ENCODE measurements around the gene GADD45GIP1.
A peak's percentile ranks its signal among the peaks of the same experiment; 100 is the strongest.
"Not testable (repeated sequence)": the region's sequence is repeated elsewhere in the genome, so short reads cannot be mapped to it uniquely, and the experiment has no call there.

GADD45GIP1 gene

DNA sequence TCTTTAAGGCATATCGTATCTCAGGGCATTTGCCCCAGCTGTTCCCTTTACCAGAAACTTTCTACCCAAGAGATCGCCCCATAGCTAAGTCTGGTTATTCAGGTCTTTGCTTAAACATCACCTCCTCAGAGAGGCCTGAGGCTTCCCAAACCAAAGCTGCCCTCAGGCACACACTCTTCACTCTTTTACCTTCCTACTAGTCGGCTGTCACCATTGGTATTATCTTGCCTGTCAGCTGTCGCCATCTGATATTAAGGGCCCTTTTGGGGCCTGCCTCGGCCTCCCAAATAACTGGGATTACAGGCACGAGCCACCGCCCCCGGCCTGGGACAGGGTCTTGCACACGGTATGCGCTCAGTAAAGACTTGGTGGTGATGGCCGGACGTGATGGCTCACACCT, 1.0 kb downstream of the GADD45GIP1 start:
- Histone ChIP-seq H3K36me3 (ENCODE audit: control insufficient read depth, low read length) (peaks cover 54% of the 10 kb centered on the region), H3K9me2 (replicated peaks; ENCODE audit: control insufficient read depth, low read length) (no peaks in the 10 kb centered on the region), H4K20me1 (ENCODE audit: control insufficient read depth, insufficient read depth, low read depth, low read length) (no peaks in the 10 kb centered on the region; the same call in 1 of the 2 replicates), H3K27me3 (ENCODE audit: control insufficient read depth, low read length) (no peaks in the 10 kb centered on the region), H3K9me3 (ENCODE audit: control insufficient read depth, insufficient read depth, low read length) (no peaks in the 10 kb centered on the region), H3K4me3 (ENCODE audit: low read length) (peak overlapping the region; percentile 96), H3K27ac (ENCODE audit: low read depth, low read length) (peak overlapping the region; percentile 54), H3F3A (ENCODE audit: control insufficient read depth, insufficient read depth) (peaks cover 31% of the 10 kb centered on the region), H3K79me2 (ENCODE audit: control insufficient read depth, low read length) (peaks cover 63% of the 10 kb centered on the region), H3K4me2 (ENCODE audit: low read length) (peak overlapping the region; percentile 77), H3K4me1 (ENCODE audit: control insufficient read depth, low read length) (peaks cover 37% of the 10 kb centered on the region)
- TF ChIP-seq, protein P1, sequence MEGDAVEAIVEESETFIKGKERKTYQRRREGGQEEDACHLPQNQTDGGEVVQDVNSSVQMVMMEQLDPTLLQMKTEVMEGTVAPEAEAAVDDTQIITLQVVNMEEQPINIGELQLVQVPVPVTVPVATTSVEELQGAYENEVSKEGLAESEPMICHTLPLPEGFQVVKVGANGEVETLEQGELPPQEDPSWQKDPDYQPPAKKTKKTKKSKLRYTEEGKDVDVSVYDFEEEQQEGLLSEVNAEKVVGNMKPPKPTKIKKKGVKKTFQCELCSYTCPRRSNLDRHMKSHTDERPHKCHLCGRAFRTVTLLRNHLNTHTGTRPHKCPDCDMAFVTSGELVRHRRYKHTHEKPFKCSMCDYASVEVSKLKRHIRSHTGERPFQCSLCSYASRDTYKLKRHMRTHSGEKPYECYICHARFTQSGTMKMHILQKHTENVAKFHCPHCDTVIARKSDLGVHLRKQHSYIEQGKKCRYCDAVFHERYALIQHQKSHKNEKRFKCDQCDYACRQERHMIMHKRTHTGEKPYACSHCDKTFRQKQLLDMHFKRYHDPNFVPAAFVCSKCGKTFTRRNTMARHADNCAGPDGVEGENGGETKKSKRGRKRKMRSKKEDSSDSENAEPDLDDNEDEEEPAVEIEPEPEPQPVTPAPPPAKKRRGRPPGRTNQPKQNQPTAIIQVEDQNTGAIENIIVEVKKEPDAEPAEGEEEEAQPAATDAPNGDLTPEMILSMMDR (IDR thresholded peaks at IDR 0.05; ENCODE audit: low read depth, low read length, poor library complexity, severe bottlenecking) = no peak
- no peak for TF ChIP-seq EZH2phosphoT487 (IDR thresholded peaks at IDR 0.05; ENCODE audit: borderline replicate concordance, low read length)

DNA sequence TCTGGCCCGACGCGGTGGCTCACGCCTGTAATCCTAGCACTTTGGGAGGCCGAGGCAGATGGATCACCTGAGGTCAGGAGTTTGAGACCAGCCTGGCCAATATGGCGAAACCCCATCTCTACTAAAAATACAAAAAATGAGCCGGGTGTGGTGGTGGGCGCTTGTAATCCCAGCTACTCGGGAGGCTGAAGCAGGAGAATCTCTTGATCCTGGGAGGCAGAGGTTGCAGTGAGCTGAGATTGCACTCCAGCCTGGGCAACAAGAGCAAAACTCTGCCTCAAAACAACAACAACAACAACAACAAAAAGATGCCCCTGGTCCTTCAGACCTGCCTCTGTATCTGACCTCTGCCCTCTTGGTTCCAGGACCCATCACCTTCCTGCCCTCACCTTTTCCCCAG, 1.4 kb downstream of the GADD45GIP1 start:
- H3F3A ChIP-seq (ENCODE audit: control insufficient read depth, insufficient read depth) = peaks cover 31% of the 10 kb centered on the region
- peaks cover 37% of the 10 kb centered on the region for H3K4me1 ChIP-seq (ENCODE audit: control insufficient read depth, low read length)
- H3K36me3 ChIP-seq (ENCODE audit: control insufficient read depth, low read length) = peaks cover 59% of the 10 kb centered on the region

DNA sequence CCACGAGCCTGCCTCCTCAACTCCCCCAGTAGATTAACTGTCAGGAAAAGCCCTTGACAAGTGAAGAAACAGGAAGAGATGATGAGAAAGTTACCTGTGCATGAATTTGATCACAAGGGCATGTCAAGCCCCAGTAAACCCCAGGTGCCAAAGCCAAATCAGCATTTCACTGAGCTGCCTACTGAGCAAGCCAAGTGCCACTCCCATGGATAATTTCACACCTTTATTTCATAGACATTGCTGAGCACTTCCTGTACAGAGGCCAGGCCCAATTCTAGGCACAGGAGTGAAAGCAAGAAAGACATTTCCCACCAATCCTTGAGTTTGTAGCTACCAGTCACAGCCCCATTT, 2.4 kb downstream of the GADD45GIP1 start:
- Histone ChIP-seq H3K4me3 (ENCODE audit: low read length) (peak overlapping the region; percentile 96), H3K4me1 (ENCODE audit: control insufficient read depth, low read length) (peaks cover 37% of the 10 kb centered on the region), H3K79me2 (ENCODE audit: control insufficient read depth, low read length) (peaks cover 66% of the 10 kb centered on the region), H3F3A (ENCODE audit: control insufficient read depth, insufficient read depth) (peaks cover 31% of the 10 kb centered on the region), H3K9me2 (replicated peaks; ENCODE audit: control insufficient read depth, low read length) (no peaks in the 10 kb centered on the region), H3K4me2 (ENCODE audit: low read length) (peak overlapping the region; percentile 77), H4K20me1 (ENCODE audit: control insufficient read depth, insufficient read depth, low read depth, low read length) (no peaks in the 10 kb centered on the region; the same call in 1 of the 2 replicates), H3K27ac (ENCODE audit: low read depth, low read length) (peak overlapping the region; percentile 51), H3K27me3 (ENCODE audit: control insufficient read depth, low read length) (no peaks in the 10 kb centered on the region), H3K36me3 (ENCODE audit: control insufficient read depth, low read length) (peaks cover 69% of the 10 kb centered on the region), H3K9me3 (ENCODE audit: control insufficient read depth, insufficient read depth, low read length) (no peaks in the 10 kb centered on the region)
- TF ChIP-seq, protein P1 (IDR thresholded peaks at IDR 0.05; ENCODE audit: low read depth, low read length, poor library complexity, severe bottlenecking) = no peak
- no peak for TF ChIP-seq EZH2phosphoT487 (IDR thresholded peaks at IDR 0.05; ENCODE audit: borderline replicate concordance, low read length)

More for the DNA sequence above, 1.4 kb downstream of the GADD45GIP1 start:
- not testable (repeated sequence) for H3K27me3 ChIP-seq (ENCODE audit: control insufficient read depth, low read length); H3K9me3 ChIP-seq (ENCODE audit: control insufficient read depth, insufficient read depth, low read length); H3K9me2 ChIP-seq (replicated peaks; ENCODE audit: control insufficient read depth, low read length); H4K20me1 ChIP-seq (ENCODE audit: control insufficient read depth, insufficient read depth, low read depth, low read length)
- Histone ChIP-seq H3K4me3 (ENCODE audit: low read length) (peak overlapping the region; percentile 96), H3K4me2 (ENCODE audit: low read length) (peak overlapping the region; percentile 77), H3K79me2 (ENCODE audit: control insufficient read depth, low read length) (peaks cover 63% of the 10 kb centered on the region), H3K27ac (ENCODE audit: low read depth, low read length) (peak overlapping the region; percentile 54)

DNA sequence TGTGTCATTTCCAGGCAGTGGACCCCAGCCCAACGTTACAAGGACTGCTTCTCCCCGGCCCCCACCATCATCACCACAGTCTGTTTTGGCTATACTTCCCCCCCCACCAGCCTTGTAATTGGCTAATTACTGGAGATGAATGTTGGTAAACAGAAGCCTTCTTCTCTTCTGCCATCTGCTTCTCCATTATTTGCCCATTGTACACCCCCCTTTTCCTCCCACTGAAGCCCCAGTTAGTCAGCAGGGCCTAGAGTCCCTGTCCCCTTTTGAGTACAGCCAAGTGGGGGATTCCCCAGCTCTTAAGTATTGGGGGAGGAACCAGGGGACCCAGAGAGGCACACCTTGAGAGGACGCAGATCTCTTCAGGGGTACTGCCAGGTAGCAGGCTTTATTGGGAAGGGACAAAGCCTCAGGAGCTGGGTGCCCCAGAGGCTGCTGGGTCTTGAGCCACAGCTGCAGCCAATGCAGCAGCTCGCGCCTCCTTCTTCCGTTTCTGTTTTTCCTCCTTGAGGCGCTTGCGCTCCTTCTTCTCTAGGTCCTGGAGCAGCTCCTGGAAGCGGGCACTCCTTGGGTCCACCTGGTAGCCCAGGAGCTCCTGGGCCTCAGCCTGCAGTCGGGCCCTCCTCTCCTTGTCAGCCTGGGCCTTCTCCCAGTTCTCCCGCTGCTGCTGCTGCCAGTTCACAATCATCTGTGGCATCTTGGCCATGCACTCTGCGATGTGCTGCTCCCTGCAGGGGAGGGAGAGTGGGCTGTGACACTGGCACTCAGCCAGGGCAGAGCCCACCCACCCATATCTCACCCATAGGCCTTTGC, 3.0 kb downstream of the GADD45GIP1 start:
- Histone ChIP-seq H3K27ac (ENCODE audit: low read depth, low read length) (peak overlapping the region; percentile 51), H3K27me3 (ENCODE audit: control insufficient read depth, low read length) (no peaks in the 10 kb centered on the region), H3K9me2 (replicated peaks; ENCODE audit: control insufficient read depth, low read length) (no peaks in the 10 kb centered on the region), H3F3A (ENCODE audit: control insufficient read depth, insufficient read depth) (peaks cover 31% of the 10 kb centered on the region), H3K4me3 (ENCODE audit: low read length) (peak overlapping the region; percentile 96), H3K36me3 (ENCODE audit: control insufficient read depth, low read length) (peaks cover 74% of the 10 kb centered on the region), H3K4me1 (ENCODE audit: control insufficient read depth, low read length) (peaks cover 37% of the 10 kb centered on the region), H4K20me1 (ENCODE audit: control insufficient read depth, insufficient read depth, low read depth, low read length) (no peaks in the 10 kb centered on the region; the same call in 1 of the 2 replicates), H3K9me3 (ENCODE audit: control insufficient read depth, insufficient read depth, low read length) (no peaks in the 10 kb centered on the region), H3K79me2 (ENCODE audit: control insufficient read depth, low read length) (peaks cover 72% of the 10 kb centered on the region), H3K4me2 (ENCODE audit: low read length) (peak overlapping the region; percentile 77)
- TF ChIP-seq, protein P1 (IDR thresholded peaks at IDR 0.05; ENCODE audit: low read depth, low read length, poor library complexity, severe bottlenecking) = no peak
- TF ChIP-seq EZH2phosphoT487 (IDR thresholded peaks at IDR 0.05; ENCODE audit: borderline replicate concordance, low read length) = no peak
